ENCODE results near the gene SWT1. TPM values are rescaled to one million over a fixed set of nuclear protein-coding genes. Genes with fewer than 3 reads are reported as not detected.
"Not testable (repeated sequence)": the region's sequence is repeated elsewhere in the genome, so short reads cannot be mapped to it uniquely, and the experiment has no call there.

The SWT1 gene
- polyA plus RNA-seq, 3 donors = 8.5 to 9.9 (median 9.6) TPM

DNA sequence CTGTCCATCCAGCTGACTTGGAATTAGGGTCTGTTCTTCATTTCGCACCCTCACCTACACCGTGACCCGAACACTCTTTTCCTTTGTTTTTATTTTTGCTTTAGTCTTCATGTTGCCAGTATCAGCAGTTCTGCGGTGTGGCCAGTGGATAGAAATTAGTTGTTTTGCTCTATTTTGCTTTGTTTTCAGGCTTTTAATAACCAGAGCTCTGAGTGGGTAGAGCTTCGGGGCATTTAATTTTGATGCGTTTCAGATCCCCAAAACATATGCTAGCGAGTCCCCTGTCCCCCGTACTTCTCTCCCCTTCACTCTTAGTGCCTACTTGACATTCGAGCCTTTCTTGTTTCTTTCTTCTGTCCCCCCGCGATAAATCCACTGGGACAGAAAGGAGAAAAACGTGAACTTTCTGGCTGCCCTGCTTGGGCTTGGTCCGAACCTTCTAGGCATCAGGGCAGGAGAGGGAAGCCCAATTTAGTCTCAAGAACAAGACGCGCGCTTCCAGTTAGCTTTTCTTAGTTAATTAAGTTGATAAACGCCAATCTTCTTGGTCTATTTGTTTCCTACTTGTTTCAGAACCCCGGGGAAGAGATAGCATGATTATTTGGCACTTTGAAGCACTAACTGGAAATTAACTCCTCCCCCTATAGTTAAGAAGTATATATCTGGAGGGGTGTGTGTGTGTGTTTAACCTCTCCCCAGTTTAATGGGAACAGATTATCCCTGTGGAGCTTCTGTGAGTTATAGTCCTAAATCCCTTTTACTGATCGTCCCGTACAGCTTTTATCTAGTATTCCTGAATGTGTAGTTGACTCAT lies 839 bp downstream of the SWT1 start:
- peak in 2 of 11 donors; percentile 13 to 15 for DNase-seq (ENCODE audit: extremely low read depth in 1 of 11, low read depth in 9 of 11, low spot score in 4 of 11)

DNA sequence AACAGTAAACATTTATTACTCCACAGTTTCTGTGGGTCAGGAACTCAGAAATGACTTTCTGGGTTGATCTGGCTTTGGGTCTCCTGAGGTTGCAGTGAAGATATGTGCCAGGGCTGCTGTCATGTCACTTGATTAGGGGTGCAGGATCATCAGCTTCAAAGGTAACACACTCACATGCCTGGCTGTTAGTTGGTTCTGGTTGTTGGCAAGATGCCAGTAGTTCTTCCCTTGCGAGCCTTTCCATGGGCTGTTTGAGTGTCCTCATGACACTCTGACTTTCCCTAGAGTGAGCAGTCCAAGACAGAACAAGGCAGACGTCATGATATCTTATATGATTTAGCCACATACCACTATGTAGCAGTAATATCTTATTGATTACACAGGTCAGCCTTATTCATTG lies 1.8 kb downstream of the SWT1 start:
- no peak for DNase-seq (ENCODE audit: extremely low read depth in 1 of 11, low read depth in 9 of 11, low spot score in 4 of 11)

GRCh38 chr1:185159966-185160365 lies 3.0 kb downstream of the SWT1 start:
- no peak for DNase-seq (ENCODE audit: extremely low read depth in 1 of 11, low read depth in 9 of 11, low spot score in 4 of 11)

- no peak for DNase-seq (ENCODE audit: extremely low read depth in 1 of 11, low read depth in 9 of 11, low spot score in 4 of 11)
Measured at GRCh38 chr1:185162491-185162890, 5.5 kb downstream of the SWT1 start.

DNA sequence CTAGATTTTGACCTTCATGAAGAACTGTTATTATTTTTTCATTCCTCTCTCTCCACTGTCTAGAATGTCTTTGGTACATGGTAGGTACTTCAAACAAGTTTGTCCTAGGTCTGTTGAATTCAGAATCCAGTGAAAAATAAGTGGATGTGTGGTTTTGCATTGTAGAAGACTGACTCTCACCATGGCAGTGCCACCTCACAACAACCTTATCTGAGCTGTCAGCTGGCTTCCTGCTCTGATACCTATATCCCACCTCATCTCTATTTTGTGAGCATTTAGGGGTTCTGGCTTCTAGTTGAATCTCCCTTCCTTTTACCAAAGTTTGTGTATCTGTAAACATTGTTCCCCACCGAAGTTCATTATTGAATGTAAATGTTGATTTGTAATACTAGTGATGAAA lies 9.1 kb downstream of the SWT1 start:
- no peak for DNase-seq (ENCODE audit: extremely low read depth in 1 of 11, low read depth in 9 of 11, low spot score in 4 of 11)

- DNase-seq (ENCODE audit: extremely low read depth in 1 of 11, low read depth in 9 of 11, low spot score in 4 of 11) = peak in 9 of 11 donors; percentile 37 to 73 (median 52)
Measured at GRCh38 chr1:185170291-185170848, 13.4 kb downstream of the SWT1 start.

- no peak for DNase-seq (ENCODE audit: extremely low read depth in 1 of 11, low read depth in 9 of 11, low spot score in 4 of 11)
Measured at GRCh38 chr1:185193756-185194155, 36.8 kb downstream of the SWT1 start.

DNA sequence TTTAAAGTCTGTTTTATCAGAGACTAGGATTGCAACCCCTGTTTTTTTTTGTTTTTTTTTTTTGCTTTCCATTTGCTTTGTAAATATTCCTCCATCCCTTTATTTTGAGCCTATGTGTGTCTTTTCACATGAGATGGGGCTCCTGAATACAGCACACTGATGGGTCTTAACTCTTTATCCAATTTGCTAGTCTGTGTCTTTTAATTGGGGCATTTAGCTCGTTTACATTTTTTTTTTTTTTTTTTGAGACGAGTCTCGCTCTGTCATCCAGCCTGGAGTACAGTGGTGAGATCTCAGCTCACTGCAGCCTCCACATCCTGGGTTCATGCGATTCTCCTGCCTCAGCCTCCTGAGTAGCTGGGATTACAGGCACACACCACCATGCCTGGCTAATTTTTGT lies 41.7 kb downstream of the SWT1 start:
- not testable (repeated sequence) for DNase-seq (ENCODE audit: extremely low read depth in 1 of 11, low read depth in 9 of 11, low spot score in 4 of 11)

DNA sequence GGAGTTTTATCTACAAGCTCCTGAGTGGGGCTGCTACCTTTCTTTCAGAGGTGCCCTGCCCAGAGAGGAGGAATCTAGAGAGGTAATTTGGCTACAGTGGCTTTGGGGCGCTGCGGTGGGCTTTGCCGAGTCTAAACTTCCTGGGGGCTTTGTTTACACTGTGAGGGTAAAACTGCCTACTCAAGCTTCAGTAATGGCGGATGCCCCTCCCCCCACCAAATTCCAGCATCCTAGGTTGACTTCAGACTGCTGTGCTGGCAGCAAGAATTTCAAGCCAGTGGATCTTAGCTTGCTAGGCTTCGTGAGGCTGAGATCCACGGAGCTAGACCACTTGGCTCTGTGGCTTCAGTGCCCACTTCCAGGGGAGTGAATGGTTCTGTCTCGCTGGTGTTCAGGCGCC lies 43.9 kb downstream of the SWT1 start:
- no peak for DNase-seq (ENCODE audit: extremely low read depth in 1 of 11, low read depth in 9 of 11, low spot score in 4 of 11)

- no peak for DNase-seq (ENCODE audit: extremely low read depth in 1 of 11, low read depth in 9 of 11, low spot score in 4 of 11)
Measured at GRCh38 chr1:185207170-185207569, 50.2 kb downstream of the SWT1 start.

DNA sequence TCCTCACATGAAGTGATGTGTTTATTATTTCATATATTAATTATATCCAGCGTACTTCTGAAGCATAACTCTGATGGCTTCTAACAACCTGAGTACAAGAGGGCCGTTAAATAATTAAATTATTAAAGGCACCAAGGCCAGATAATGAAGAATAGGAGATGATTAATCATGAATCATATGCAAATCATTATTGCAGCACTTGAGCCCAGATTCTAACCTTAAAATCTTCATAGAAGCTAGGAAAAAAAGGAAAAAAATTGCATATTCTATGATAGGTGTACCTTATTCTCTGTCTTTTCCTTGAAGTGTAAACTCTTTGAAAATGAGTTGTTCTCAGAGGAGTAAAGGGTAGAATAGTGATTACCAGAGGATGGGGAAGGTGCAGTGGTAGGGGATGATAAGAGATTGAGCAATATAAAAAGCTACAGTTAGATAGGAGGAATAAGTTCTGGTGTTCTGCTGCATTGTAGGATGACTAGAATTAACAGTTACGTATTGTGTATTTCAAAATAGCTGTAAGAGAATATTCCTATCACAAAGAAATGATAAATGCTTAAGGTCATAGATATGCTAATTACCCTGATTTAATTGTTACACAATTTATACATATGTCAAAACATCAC lies 51.1 kb downstream of the SWT1 start:
- no peak for DNase-seq (ENCODE audit: extremely low read depth in 1 of 11, low read depth in 9 of 11, low spot score in 4 of 11)

GRCh38 chr1:185208626-185209180 lies 51.7 kb downstream of the SWT1 start:
- no peak for DNase-seq (ENCODE audit: extremely low read depth in 1 of 11, low read depth in 9 of 11, low spot score in 4 of 11)

GRCh38 chr1:185209357-185209756 lies 52.4 kb downstream of the SWT1 start:
- not testable (repeated sequence) for DNase-seq (ENCODE audit: extremely low read depth in 1 of 11, low read depth in 9 of 11, low spot score in 4 of 11)

DNA sequence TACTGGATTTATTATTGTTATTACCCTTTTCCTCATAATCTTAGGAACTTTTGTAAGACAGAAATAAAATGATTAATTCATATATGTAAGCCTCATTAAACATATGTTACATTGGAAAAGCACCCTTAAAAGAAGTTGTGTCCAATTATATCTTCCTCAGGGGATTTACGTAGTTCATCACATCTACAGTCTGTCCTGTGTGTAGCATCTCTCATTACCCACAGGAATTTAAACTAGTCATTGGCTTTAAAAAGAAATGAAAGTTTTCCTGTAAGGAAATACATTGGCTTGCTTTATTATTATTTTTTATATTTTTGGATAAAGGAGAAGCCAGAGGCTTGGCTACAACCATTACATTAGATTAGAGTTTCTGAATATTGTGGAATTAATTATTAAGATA lies 56.1 kb downstream of the SWT1 start:
- DNase-seq (ENCODE audit: extremely low read depth in 1 of 11, low read depth in 9 of 11, low spot score in 4 of 11) = no peak

DNA sequence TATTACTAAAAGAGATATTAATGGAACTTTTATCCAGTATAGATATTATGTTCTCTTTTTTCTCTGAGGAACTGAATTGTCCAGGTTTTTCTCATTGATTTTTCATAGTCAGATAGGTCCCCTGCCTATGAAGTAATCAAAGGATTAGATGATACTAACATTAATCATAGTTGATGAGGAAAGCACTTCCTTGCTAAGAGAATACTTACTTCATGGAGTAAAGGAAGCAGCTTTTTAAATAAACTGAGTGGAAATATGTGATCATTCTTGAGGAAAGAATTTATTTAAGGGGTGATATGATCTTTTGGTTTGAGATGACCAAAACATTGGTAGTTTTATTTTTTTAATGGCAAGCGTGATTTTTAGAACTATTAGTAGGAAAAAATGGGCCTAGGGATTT lies 58.9 kb downstream of the SWT1 start:
- no peak for DNase-seq (ENCODE audit: extremely low read depth in 1 of 11, low read depth in 9 of 11, low spot score in 4 of 11)

- DNase-seq (ENCODE audit: extremely low read depth in 1 of 11, low read depth in 9 of 11, low spot score in 4 of 11) = no peak
Measured at GRCh38 chr1:185224132-185224531, 67.2 kb downstream of the SWT1 start.

GRCh38 chr1:185227161-185227560 lies 70.2 kb downstream of the SWT1 start:
- DNase-seq (ENCODE audit: extremely low read depth in 1 of 11, low read depth in 9 of 11, low spot score in 4 of 11) = no peak

DNA sequence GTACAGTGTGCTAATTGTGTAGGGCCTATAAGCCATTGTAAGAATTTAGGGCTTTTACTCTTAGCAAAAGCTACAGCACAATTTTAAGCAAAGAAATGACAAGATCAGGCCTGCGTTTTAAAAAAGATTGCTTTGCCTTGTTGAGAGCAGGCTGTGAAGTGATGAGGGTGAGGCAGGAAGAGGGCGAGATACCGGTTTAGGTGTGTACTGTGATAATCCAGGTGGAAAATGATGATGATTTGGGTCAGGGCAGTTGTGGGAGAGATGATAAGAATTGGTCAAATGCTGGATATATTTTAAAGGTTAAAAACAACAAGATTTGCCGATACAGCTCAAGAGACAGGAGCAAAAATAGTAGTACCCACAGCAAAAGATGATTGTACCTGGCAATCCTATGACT lies 72.0 kb downstream of the SWT1 start:
- DNase-seq (ENCODE audit: extremely low read depth in 1 of 11, low read depth in 9 of 11, low spot score in 4 of 11) = no peak

DNA sequence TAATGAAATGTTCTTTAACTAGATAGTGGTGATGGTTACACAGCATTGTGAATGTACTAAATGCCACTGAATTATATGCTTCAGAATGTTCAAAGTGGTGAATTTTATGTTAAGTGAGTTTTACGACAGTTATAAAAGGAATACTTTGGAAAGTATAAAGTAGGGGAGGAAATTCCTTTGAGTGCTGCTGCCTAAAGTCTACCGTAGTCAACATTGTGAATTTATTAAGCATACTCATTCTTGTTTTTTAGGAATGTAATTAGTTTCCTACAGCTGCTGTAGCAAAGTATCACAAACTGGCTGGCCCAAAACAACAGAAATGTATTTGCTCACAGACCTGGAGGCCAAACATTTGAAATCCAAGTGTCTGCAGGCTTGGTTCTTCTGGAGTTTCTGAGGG lies 73.0 kb downstream of the SWT1 start:
- no peak for DNase-seq (ENCODE audit: extremely low read depth in 1 of 11, low read depth in 9 of 11, low spot score in 4 of 11)

- DNase-seq (ENCODE audit: extremely low read depth in 1 of 11, low read depth in 9 of 11, low spot score in 4 of 11) = no peak
Measured at GRCh38 chr1:185232874-185233273, 75.9 kb downstream of the SWT1 start.
